Activated CD8-positive, alpha-beta memory T cell treated with anti-CD3 and anti-CD28 coated beads, Interleukin-2, amount 50 U/mL, for 1 hour (primary cell): ENCODE results near the gene DUSP23.

ENCODE experiments used
- DNase-seq: peaks from one replicate; pipeline ENCODE4 v3.0.0-alpha.2; 2020; ENCODE audit errors: extremely low read depth

The DUSP23 gene

GRCh38 chr1:159828581-159829272 lies 48.0 kb downstream of the DUSP23 start:
- no peak for DNase-seq

- DNase-seq: no peak
Measured at GRCh38 chr1:159829273-159829634, 48.5 kb downstream of the DUSP23 start.

- no peak for DNase-seq
Measured at GRCh38 chr1:159829822-159830465, 49.2 kb downstream of the DUSP23 start.

- no peak for DNase-seq
Measured at GRCh38 chr1:159830722-159831121, 50.0 kb downstream of the DUSP23 start.

GRCh38 chr1:159831412-159832141 lies 50.8 kb downstream of the DUSP23 start:
- no peak for DNase-seq
